SHP77 (cell line): Measurements from ENCODE around the gene MEGF11.

Experiments
- DNase-seq, 2 experiments: peaks; one replicate each; lab custom pipeline; 2025; lab: John Stamatoyannopoulos, UW

Gene MEGF11

DNA sequence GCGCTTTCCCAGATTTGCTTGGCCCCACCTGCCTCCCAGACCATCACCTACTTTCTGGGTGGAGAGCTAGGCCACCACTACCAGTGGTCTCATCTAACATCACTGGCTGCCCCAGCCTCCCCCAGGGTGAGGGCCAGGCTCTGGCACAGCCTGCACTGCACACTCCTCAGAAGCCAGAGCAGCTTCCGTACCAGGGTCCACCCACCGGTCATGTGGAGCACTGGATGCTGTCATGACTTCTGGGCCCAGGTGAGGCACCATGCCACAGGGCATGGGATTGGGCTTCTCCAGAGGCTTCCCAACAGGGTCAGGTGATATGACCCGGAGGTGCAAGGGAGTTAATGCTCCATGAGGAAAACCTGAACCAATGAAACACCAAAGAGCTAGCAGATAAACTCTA is 14.0 kb downstream of the MEGF11 start:
- no peak for DNase-seq

GRCh38 chr15:66238318-66238717 is 15.2 kb downstream of the MEGF11 start:
- DNase-seq: no peak

DNA sequence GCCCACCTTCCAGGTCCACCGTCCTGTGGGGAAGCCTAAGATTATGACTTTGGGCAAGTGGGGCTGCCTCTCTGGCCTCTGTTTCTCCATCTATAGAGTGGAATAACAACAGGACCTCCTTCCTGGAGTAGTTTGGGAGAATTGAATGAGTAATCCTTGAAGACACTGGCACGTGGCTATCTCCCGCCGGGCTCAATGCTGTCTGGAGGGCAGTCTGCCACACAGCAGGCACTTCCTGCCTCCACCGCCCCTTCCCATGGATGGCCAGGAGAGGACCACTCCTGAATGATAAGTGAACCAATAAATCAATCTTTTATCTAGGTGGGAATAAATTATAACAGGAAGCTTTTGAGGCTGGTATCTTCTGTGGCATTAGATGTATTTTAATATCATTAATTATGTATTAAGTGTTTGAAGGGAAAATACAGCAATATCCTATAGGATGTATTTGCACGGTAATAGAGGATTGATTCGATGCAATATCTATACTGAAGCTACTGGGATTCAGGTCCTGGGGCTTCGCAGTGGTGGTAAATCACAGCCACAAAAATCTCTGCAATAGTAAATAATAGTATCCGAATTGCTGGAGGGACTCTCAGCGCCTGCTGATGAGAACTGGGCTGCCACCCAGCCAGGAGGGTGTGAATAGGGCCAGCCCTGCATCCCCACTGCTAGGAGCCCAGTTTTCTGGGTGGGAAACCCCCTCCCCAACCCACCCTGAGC is 15.9 kb downstream of the MEGF11 start:
- no peak for DNase-seq

DNA sequence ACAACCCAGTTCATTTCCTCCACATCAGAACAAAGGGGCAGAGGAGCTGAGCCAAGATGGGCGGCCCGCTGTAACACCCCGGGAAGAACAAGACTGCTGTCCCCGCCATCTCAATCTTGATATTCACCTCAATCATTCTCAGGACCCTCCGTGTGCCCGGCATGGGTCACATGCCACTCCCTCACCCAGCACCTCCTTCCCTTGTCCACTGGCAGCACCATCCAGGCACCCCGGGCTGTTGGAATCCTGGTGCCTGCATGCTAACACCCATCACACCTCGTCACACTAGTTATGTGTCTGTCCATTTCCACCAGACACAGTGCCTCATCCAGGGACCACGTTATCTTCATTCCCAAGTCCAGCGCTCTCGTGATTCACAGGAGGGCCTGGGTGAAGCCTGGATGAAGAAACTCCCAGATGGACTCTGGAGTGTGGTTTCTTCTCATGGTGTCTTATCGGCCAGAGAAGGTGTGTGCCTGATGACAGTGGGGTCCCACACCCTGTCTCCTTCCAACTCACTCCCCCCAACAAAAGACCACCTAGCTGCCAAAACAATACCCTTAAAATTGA is 16.7 kb downstream of the MEGF11 start:
- no peak for DNase-seq

DNA sequence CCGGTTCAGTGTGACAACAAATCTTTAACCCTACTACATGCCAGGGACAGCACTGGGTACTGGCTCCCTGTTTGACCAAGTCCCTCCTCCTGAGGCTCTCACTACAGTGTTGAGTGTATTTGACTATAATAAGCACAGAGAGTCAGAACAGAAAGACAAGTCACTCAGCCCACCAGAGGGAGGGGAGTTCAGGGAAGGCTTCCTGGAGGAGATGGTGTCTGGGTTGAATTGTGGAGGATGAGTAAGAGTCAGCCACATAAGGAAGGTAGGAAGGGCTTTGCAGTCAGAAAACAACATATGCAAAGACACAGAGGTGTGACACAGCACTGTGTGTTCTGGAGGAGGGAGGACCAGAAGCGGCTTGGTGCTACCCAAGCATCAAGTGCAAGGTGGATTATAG is 17.7 kb downstream of the MEGF11 start:
- DNase-seq: no peak

GRCh38 chr15:66234798-66235197 is 18.8 kb downstream of the MEGF11 start:
- no peak for DNase-seq

DNA sequence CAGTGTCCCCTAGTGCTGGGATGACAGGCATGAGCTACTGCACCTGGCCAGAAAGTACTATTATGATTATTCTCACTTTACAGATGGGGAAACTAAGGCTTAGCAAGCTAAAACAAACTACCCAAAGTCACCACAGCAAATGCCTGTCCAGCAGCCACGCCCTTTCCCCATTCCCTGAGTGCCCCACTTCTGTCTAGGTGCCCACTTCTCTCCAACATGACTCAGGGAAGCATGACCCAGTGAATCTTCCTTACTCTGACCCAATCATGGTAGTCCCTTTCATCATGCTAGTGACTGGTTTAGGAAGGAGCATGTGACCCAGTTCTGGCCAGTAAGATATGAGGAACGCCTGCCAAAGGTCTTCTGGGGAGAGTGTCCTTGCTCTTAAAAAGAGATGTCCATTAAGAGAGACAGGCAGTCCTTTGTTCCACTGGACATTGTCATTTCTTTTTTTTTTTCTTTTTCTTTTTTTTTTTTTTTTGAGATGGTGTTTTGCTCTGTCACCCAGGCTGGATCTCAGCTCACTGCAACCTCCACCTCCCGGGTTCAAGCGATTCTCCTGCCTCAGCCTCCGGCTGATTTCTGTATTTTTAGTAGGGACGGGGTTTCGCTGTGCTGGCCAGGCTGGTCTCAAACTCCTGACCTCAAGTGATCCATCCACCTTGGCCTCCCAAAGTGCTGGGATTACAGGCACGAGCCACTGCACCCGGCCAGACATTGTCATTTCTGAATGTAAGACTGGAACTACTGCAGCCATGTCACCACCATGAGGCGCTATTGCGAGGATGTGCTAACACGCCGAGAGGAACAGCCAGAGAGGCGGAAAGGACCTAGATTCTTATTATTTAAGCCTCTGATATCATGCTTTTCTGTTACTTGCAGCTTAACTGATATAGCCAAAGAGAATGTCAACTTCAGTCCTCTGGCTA is 19.8 kb downstream of the MEGF11 start:
- peak in 1 of 2 experiments; percentile 9 for DNase-seq

GRCh38 chr15:66232267-66232625 is 21.3 kb downstream of the MEGF11 start:
- DNase-seq: no peak

DNA sequence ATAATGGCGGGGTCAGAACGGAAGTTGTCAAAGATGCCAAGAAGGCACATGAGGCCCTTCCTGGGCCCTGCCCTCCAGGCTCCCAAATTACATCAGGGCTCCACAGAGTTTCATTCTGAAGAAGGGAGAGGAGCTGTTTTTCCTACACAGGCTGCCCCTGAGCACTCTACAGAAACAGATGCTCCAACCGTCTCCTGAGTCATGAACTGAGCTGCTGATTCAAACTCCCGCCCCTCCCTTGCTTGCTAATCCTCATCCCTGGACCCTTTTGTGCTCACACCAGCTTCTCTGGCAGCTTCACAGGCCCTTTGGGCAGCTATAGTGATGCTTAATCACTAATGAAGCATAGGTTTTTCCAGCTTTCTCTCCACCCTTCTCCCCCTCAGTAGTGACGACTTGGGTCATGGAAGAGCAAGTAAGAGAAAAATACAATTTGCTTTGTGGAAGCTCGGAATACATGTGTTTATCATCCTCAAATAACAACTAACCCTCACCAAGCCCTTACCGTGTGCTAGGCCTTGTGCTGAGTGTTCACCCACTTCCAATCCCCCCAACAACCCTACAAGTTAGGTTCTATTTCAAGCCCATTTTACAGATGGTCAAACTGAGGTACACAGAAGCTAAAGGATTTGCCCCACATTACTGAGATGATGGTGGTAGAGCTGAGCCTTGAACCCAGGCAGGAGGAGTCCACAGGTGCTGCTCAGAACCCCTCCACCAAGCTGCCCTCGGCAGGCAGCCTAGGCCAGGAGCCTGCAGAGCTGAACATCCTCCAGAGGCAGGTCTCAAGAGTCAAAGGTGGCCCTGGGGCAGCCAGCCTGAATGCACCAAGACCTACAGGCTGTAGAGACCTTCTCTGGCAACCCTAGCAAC is 21.9 kb downstream of the MEGF11 start:
- no peak for DNase-seq

- no peak for DNase-seq
Observed at GRCh38 chr15:66229790-66230465, 23.6 kb downstream of the MEGF11 start.

GRCh38 chr15:66228807-66229735 is 24.5 kb downstream of the MEGF11 start:
- DNase-seq: no peak

DNA sequence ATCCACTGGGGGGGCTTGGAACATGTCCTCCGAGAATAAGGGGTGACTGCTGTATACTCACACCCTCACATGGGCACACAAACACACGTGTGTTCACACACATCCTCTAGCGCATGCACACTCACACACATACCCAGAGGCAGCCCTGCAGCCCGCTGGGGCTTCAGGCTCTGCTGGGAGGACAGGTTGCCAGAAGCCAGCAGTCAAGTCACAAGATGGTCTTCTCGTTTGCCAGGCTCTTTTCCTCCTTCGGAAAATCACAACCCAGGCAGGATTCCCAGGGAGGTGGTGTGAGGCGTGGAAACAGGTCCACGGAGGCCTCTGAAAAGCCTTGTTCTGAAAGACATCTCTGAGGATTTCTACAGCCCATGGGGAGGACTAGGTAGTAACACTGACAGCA is 26.8 kb downstream of the MEGF11 start:
- no peak for DNase-seq

DNA sequence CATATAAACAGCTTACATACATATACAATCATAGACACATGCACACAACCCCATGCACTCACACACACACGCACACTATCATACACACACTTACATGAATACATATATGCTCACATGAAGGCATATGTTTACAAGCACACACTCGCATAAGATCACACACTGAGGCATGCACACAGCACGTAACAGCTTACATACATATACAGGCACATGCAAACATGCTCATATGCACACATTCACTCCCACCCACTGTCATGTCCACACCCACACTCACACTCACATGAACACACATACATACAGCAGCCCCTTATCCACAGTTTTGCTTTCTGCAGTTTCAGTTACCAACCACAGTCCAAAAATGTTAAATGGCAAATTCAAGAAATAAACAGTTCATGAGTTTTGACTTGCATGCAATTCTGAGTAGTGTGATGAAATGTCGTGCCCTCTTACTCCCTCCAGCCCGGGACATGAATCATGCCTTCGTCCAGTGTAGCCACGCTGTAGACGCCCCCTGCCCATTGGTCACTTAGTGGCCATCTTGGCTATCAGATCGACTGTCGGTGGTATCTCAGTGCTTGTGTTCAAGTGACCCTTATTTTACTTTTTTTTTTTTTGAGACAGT is 27.8 kb downstream of the MEGF11 start:
- no peak for DNase-seq

- peak in 1 of 2 experiments; percentile 35 for DNase-seq
Observed at GRCh38 chr15:66224946-66225345, 28.6 kb downstream of the MEGF11 start.

- no peak for DNase-seq
Observed at GRCh38 chr15:66222273-66223198, 31.0 kb downstream of the MEGF11 start.

DNA sequence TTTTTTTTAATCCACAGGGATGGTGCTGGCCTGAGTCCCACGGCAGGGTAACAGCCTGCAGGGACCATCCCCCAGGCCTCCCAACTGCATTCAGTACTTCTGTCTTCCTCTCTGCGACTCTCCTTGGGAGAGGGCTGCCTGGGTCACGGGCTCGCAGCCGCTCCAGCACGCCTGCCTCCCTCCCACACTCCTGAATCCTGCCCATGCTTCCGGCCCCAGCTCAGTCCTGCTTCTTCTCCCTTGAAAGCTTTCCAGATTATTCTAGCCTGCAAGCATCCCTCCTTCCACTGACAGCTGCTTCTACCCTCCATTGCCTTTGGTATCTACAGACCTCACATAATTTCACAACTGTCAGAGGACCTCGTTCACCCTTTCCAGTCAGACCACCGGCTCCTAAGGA is 32.4 kb downstream of the MEGF11 start:
- DNase-seq: no peak

- DNase-seq: no peak
Observed at GRCh38 chr15:66220601-66221000, 32.9 kb downstream of the MEGF11 start.

- DNase-seq: no peak
Observed at GRCh38 chr15:66219339-66219738, 34.2 kb downstream of the MEGF11 start.

DNA sequence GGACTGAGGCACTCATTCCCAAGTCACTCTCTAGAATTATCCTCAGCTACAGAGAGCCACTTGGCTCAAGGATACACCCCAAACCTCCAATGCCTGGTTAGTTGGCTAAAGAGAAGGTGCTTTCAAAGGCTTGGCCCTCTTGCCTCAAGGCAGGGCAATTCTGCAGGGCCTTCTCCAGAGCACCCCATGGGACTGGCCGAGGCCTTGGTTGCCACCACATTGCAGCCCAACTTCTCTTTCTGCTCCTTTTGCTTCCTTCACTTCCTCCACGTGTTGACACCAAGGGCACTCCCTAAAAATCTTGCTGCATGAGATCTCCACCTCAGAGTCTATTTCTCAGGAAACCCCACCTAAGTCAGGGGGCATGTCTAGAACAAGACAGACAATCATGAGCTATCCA is 36.7 kb downstream of the MEGF11 start:
- no peak for DNase-seq
